ENCODE data around the gene SYT2. TPM values are rescaled to one million over a fixed set of nuclear protein-coding genes. Genes with fewer than 3 reads are reported as not detected.

Gene SYT2
- total and polyA plus RNA-seq, 9 of the 15 experiments (the other 6 are each of a cell fraction or from before 2014, with no cell fraction given), result not detected

DNA sequence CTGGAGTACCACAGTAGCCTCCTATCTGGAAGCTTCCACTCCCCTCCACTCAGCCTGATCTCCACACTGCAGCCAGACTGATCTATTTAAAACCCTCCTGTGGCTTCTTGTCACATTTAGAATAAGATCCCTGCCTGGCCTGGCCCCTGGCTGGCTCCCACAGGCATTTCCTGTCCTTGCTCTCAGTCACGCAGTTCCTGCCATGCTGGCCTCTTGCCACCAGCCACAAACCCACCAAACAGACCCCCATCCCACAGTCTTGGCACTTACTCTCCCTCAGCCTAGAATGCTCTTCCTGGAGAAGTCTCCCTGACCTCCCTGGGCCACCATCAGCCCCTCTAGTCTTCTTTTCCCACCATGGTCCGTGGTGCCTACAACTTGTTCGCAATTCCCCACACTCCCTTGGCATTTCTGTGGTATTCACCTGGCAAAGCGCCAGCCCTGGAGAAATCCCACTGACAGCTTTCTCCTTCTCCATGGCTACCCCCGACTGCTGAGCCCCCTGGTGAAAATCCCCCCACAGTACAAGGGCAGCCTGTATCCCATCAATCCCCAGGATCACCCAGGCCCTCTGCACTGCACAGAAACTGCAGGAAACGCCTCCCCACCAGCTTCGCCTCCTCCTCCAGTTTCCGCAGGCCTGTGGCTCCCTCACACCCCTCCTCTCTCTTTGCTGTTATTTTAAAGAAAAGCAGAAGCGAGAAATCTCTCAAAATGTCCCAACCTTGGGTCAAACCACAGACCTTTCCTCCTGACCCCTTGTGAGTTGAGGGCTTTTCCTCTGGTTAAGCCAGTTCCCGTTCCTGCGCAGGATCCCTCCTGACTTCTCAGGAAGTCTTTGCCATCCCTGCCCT lies 94.5 kb downstream of the SYT2 start:
- Histone ChIP-seq H3K4me2 (ENCODE audit: insufficient read depth, low read length) (no peak overlapping the region), H3K27ac (ENCODE audit: extremely low read depth, low read depth, low read length) (no peak overlapping the region), H3K36me3 (ENCODE audit: control insufficient read depth, insufficient read depth, low read length) (no peaks in the 10 kb centered on the region), H4K20me1 (replicated peaks; ENCODE audit: control insufficient read depth, insufficient read depth, low read length) (no peaks in the 10 kb centered on the region), H3K9ac (ENCODE audit: insufficient read depth in 1 of 2, low read depth in 2 of 2, low read length in 2 of 2) (no peak overlapping the region; a peak in 1 of 4 replicates), H3K27me3 (ENCODE audit: control insufficient read depth in 2 of 2, insufficient read depth in 2 of 2, low read length in 2 of 2) (peaks cover 10 to 67% of the 10 kb centered on the region in 2 experiments; a peak in 4 of 5 replicates), H3K9me3 (replicated peaks; ENCODE audit: control insufficient read depth, insufficient read depth, low read depth, low read length) (no peaks in the 10 kb centered on the region), H2AFZ (ENCODE audit: low read depth, low read length) (no peak overlapping the region), H3K4me1 (replicated peaks in 1 of 2; ENCODE audit: control insufficient read depth in 2 of 2, insufficient read depth in 2 of 2, low read length in 2 of 2) (no peaks in the 10 kb centered on the region), H3K4me3 (no peak overlapping the region), H3K79me2 (ENCODE audit: control insufficient read depth, insufficient read depth, low read length) (no peaks in the 10 kb centered on the region), H3K9me1 (ENCODE audit: control insufficient read depth, insufficient read depth, low read length) (no peaks in the 10 kb centered on the region)
- no TSS peak for BruUV-seq (replicated peaks)
- in situ Hi-C loops (cut with MboI) (no loop called here), intact Hi-C loops (cut with micrococcal nuclease) (no loop called here)
- 5% methylated on average over 11 of the region's 11 CpGs for WGBS (ENCODE audit: insufficient coverage, low coverage, missing lambda C conversion rate)
- no peak for ATAC-seq
- ChIA-PET CTCF (ENCODE audit: low intra/inter-chr PET ratio) (no interaction called here), POLR2A (interaction anchor here (0.9 to 1.4 kb wide), 2 partner anchors 11 to 16 kb away, joined by 3 to 6 read pairs; no protein-coding TSS in a partner anchor)
- FAIRE-seq, result no peak
- DNase-seq (ENCODE audit: extremely low read depth in 1 of 4, low spot score in 3 of 4), result no peak
- TF ChIP-seq CREM (IDR thresholded peaks at IDR 0.05; ENCODE audit: low read depth), result no peak
- peak; percentile 12 to 27; a peak in 1 of 4 replicates for TF ChIP-seq NRF1 (conservative IDR thresholded peaks at IDR 0.05 in 1 of 2, IDR thresholded peaks at IDR 0.05 in 1 of 2)
- no peak for TF ChIP-seq KHSRP (IDR thresholded peaks at IDR 0.05)
- no peak for TF ChIP-seq PKNOX1 (IDR thresholded peaks at IDR 0.05)
- TF ChIP-seq ZNF780A (CRISPR knock-in tag; IDR thresholded peaks at IDR 0.05), result no peak
- TF ChIP-seq CHD4 (IDR thresholded peaks at IDR 0.05; ENCODE audit: insufficient read depth, insufficient replicate concordance, low read depth, low read length, poor library complexity, severe bottlenecking), result no peak
- no peak for TF ChIP-seq ZNF668 (CRISPR knock-in tag; IDR thresholded peaks at IDR 0.05)
- TF ChIP-seq FOXK1 (CRISPR knock-in tag; IDR thresholded peaks at IDR 0.05; ENCODE audit: borderline replicate concordance), result 0 out of 2 replicates have a peak, but pooled peaks have one; percentile 22
- no peak for TF ChIP-seq ESRRA (IDR thresholded peaks at IDR 0.05; ENCODE audit: borderline replicate concordance, low read depth)
- TF ChIP-seq, protein P1, sequence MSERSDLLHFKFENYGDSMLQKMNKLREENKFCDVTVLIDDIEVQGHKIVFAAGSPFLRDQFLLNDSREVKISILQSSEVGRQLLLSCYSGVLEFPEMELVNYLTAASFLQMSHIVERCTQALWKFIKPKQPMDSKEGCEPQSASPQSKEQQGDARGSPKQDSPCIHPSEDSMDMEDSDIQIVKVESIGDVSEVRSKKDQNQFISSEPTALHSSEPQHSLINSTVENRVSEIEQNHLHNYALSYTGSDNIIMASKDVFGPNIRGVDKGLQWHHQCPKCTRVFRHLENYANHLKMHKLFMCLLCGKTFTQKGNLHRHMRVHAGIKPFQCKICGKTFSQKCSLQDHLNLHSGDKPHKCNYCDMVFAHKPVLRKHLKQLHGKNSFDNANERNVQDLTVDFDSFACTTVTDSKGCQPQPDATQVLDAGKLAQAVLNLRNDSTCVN (CRISPR knock-in tag; IDR thresholded peaks at IDR 0.05), result no peak
- no peak for TF ChIP-seq NFE2 (IDR thresholded peaks at IDR 0.05; ENCODE audit: low read depth)
- no peak for TF ChIP-seq RBM34 (IDR thresholded peaks at IDR 0.05; ENCODE audit: borderline replicate concordance, insufficient read depth, low read length)
- TF ChIP-seq NFIX (CRISPR knock-in tag; IDR thresholded peaks at IDR 0.05; ENCODE audit: low read depth), result no peak
- TF ChIP-seq MBD2 (IDR thresholded peaks at IDR 0.05; ENCODE audit: borderline replicate concordance, low read depth), result no peak
- no peak for TF ChIP-seq GATAD2B (IDR thresholded peaks at IDR 0.05; ENCODE audit: borderline replicate concordance)
- TF ChIP-seq YY1 (IDR thresholded peaks at IDR 0.05; ENCODE audit: borderline replicate concordance in 1 of 3, control insufficient read depth in 1 of 3, extremely low read depth in 1 of 3, insufficient read depth in 3 of 3, insufficient read length in 1 of 3, insufficient replicate concordance in 2 of 3, low read depth in 1 of 3, low read length in 2 of 3), result no peak
- TF ChIP-seq, protein P2, sequence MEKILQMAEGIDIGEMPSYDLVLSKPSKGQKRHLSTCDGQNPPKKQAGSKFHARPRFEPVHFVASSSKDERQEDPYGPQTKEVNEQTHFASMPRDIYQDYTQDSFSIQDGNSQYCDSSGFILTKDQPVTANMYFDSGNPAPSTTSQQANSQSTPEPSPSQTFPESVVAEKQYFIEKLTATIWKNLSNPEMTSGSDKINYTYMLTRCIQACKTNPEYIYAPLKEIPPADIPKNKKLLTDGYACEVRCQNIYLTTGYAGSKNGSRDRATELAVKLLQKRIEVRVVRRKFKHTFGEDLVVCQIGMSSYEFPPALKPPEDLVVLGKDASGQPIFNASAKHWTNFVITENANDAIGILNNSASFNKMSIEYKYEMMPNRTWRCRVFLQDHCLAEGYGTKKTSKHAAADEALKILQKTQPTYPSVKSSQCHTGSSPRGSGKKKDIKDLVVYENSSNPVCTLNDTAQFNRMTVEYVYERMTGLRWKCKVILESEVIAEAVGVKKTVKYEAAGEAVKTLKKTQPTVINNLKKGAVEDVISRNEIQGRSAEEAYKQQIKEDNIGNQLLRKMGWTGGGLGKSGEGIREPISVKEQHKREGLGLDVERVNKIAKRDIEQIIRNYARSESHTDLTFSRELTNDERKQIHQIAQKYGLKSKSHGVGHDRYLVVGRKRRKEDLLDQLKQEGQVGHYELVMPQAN (IDR thresholded peaks at IDR 0.05; ENCODE audit: borderline replicate concordance), result no peak
